Tibial artery (tissue), 4 donors: ENCODE data around the gene SETD3.

Experiments used
- DNase-seq, 2 donors: peaks; one replicate each; pipeline ENCODE4 v3.0.0-alpha.2; 2019
- H3K27ac ChIP-seq, 2 donors: fragments of 200-600 bp; sonication (generic) in 1 of 2; 1 replicate in 1 of 2; 2 replicates in 1 of 2; pipeline ENCODE4 v1.5.1; 2018 to 2019; ENCODE audit warnings: mild to moderate bottlenecking in 1 of 2
- H3K27me3 ChIP-seq, 2 donors: fragments of 200-600 bp; sonication (generic) in 1 of 2; one replicate each; pipeline versions ENCODE4 v1.5.1 to v1.6.0; 2016 to 2019
- H3K36me3 ChIP-seq, 3 donors: fragments of 200-600 bp; sonication (generic) in 2 of 3; one replicate each; pipeline ENCODE4 v1.5.1; 2016 to 2019; ENCODE audit warnings: mild to moderate bottlenecking in 2 of 3
- H3K4me1 ChIP-seq, 4 donors: fragments of 200-600 bp; sonication (generic) in 2 of 4; 1 replicate in 3 of 4; 2 replicates in 1 of 4; pipeline ENCODE4 v1.5.1; 2016 to 2019
- H3K4me3 ChIP-seq, 2 donors: fragments of 200-600 bp; sonication (generic) in 1 of 2; 1 replicate in 1 of 2; 2 replicates in 1 of 2; pipeline ENCODE4 v1.5.1; 2018 to 2019; ENCODE audit warnings: mild to moderate bottlenecking in 2 of 2
- H3K9me3 ChIP-seq, 3 donors: fragments of 200-600 bp; sonication (generic) in 1 of 3; one replicate each; pipeline ENCODE4 v1.5.1; 2016 to 2019
- intact Hi-C: fragments of 100-400 bp; cut with DNase I; formaldehyde crosslinking; loops from one replicate; pipeline ENCODE4 v1.15.0; 2023; ENCODE audit warnings: low total_unique reads
- TF ChIP-seq, protein P1 (sequence below), 2 experiments: fragments of 200-600 bp in 1 of 2; fragments of 450-650 bp in 1 of 2; IDR thresholded peaks; one replicate each; pipeline ENCODE4 v1.5.1; 2017 to 2019; ENCODE audit warnings: antibody characterized with exemption in 2 of 2, mild to moderate bottlenecking in 1 of 2, moderate library complexity in 1 of 2

The SETD3 gene

GRCh38 chr14:99512110-99512449 is 31.4 kb upstream of the SETD3 start:
- Histone ChIP-seq H3K4me1 (peaks cover 0 to 9% (median 0%) of the 10 kb centered on the region in 4 donors), H3K27ac (peak overlapping the region in 1 of 2 donors; percentile 13), H3K9me3 (no peaks in the 10 kb centered on the region), H3K36me3 (peaks cover 21 to 84% (median 57%) of the 10 kb centered on the region in 3 donors), H3K4me3 (no peak overlapping the region), H3K27me3 (no peaks in the 10 kb centered on the region)
- intact Hi-C loops: no loop called here
- DNase-seq: no peak
- TF ChIP-seq, protein P1, sequence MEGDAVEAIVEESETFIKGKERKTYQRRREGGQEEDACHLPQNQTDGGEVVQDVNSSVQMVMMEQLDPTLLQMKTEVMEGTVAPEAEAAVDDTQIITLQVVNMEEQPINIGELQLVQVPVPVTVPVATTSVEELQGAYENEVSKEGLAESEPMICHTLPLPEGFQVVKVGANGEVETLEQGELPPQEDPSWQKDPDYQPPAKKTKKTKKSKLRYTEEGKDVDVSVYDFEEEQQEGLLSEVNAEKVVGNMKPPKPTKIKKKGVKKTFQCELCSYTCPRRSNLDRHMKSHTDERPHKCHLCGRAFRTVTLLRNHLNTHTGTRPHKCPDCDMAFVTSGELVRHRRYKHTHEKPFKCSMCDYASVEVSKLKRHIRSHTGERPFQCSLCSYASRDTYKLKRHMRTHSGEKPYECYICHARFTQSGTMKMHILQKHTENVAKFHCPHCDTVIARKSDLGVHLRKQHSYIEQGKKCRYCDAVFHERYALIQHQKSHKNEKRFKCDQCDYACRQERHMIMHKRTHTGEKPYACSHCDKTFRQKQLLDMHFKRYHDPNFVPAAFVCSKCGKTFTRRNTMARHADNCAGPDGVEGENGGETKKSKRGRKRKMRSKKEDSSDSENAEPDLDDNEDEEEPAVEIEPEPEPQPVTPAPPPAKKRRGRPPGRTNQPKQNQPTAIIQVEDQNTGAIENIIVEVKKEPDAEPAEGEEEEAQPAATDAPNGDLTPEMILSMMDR (IDR thresholded peaks at IDR 0.05): no peak

GRCh38 chr14:99511421-99512109 is 30.9 kb upstream of the SETD3 start:
- Histone ChIP-seq H3K9me3 (no peaks in the 10 kb centered on the region), H3K27ac (peak overlapping the region in 1 of 2 donors; percentile 13), H3K36me3 (peaks cover 26 to 89% (median 62%) of the 10 kb centered on the region in 3 donors), H3K4me3 (no peak overlapping the region), H3K27me3 (no peaks in the 10 kb centered on the region), H3K4me1 (peaks cover 0 to 9% (median 0%) of the 10 kb centered on the region in 4 donors)
- TF ChIP-seq, protein P1 (IDR thresholded peaks at IDR 0.05): no peak
- peak in 1 of 2 donors; percentile 66 for DNase-seq
- intact Hi-C loops: no loop called here

DNA sequence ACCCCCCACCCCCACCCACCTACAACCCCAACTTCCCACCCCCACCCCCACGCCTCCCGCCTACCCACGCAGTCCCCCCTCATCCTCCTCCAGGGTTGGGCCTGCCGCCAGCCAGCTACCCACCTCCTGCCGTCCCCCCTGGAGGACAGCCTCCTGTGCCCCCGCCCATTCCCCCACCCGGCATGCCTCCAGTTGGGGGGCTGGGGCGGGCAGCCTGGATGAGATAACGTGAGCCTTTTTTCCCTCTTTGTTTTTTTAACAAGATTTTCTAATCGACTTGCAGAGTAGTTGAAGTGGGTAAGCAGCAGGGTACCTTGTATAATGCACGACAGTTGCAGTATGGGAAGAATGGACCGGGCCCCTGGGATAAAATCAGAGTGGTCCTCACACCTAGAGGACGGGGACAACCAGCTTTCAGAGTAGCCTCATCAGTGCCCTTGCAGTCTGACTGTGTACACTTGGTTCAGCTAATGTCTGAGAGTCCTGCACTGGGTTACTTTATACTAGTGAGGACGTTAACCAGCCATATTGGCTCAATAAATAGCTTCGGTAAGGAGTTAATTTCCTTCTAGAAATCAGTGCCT is 30.0 kb upstream of the SETD3 start:
- H3K4me3 ChIP-seq: no peak overlapping the region
- no peak for DNase-seq
- H3K36me3 ChIP-seq: peaks cover 35 to 96% (median 71%) of the 10 kb centered on the region in 3 donors
- no peaks in the 10 kb centered on the region for H3K9me3 ChIP-seq
- intact Hi-C loops: no loop called here
- peaks cover 0 to 9% (median 0%) of the 10 kb centered on the region in 4 donors for H3K4me1 ChIP-seq
- H3K27ac ChIP-seq: no peak overlapping the region
- TF ChIP-seq, protein P1 (IDR thresholded peaks at IDR 0.05): no peak
- no peaks in the 10 kb centered on the region for H3K27me3 ChIP-seq

GRCh38 chr14:99509871-99510555 is 29.4 kb upstream of the SETD3 start:
- no peaks in the 10 kb centered on the region for H3K9me3 ChIP-seq
- peaks cover 0 to 9% (median 0%) of the 10 kb centered on the region in 4 donors for H3K4me1 ChIP-seq
- no peak overlapping the region for H3K27ac ChIP-seq
- H3K4me3 ChIP-seq: no peak overlapping the region
- TF ChIP-seq, protein P1 (IDR thresholded peaks at IDR 0.05): no peak
- no peaks in the 10 kb centered on the region for H3K27me3 ChIP-seq
- DNase-seq: peak in 1 of 2 donors; percentile 63
- intact Hi-C loops: no loop called here
- peaks cover 42 to 96% (median 77%) of the 10 kb centered on the region in 3 donors for H3K36me3 ChIP-seq

DNA sequence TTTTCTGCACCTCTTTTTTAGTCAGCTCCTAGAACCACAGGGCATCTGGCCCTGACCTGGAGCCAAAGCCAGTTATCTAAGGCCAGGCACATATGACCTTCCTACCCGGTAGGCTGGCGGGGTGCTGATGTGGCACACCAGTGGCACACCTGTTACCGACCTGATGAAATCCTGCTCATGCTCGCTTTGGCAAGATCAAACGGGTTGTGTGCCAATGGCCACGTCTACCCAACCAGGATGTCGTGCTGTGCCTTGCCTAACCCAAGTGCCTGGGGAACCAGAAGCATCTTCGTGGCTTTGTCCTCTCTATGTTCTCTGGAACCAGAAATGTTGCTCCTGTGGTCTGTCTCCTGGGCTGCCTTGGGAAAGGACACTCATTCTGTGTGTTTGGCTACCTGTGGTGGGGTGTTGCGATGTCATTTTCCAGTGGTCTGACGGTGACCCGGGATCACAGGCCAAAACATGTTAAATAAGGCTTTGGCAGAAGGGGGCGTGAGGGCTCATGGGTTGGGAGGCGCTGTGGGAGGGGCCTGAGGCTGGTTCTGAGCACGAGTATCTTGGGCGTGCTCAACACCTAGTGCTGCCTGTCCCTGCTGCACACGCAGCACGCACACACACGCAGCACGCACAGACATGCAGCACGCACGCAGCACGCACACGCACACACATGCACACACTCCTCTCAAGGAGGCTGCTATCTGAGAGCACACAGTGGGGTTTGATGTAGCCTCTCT is 28.4 kb upstream of the SETD3 start:
- H3K4me3 ChIP-seq: no peak overlapping the region
- DNase-seq: no peak
- peaks cover 0 to 9% (median 0%) of the 10 kb centered on the region in 4 donors for H3K4me1 ChIP-seq
- intact Hi-C loops: no loop called here
- peaks cover 46 to 96% (median 79%) of the 10 kb centered on the region in 3 donors for H3K36me3 ChIP-seq
- no peaks in the 10 kb centered on the region for H3K9me3 ChIP-seq
- no peaks in the 10 kb centered on the region for H3K27me3 ChIP-seq
- TF ChIP-seq, protein P1 (IDR thresholded peaks at IDR 0.05): no peak
- no peak overlapping the region for H3K27ac ChIP-seq
